HG03196 (cell line): ENCODE results near the gene CACNA1E.
A peak's percentile ranks its signal among the peaks of the same experiment; 100 is the strongest.
"Not testable (repeated sequence)": the region's sequence is repeated elsewhere in the genome, so short reads cannot be mapped to it uniquely, and the experiment has no call there.

Experiments
- ATAC-seq: cut with Tn5 transposase; IDR thresholded peaks from one replicate; pipeline ENCODE4 v1.9.1; 2021; ENCODE audit not compliant: unreplicated experiment

The CACNA1E gene

GRCh38 chr1:181514298-181515290 lies 31.3 kb downstream of the CACNA1E start:
- peak; percentile 74 for ATAC-seq

- no peak for ATAC-seq
Measured at GRCh38 chr1:181516706-181517105, 33.4 kb downstream of the CACNA1E start.

GRCh38 chr1:181517181-181517875 lies 34.0 kb downstream of the CACNA1E start:
- ATAC-seq: no peak

- ATAC-seq: no peak
Measured at GRCh38 chr1:181518152-181518551, 34.8 kb downstream of the CACNA1E start.

- ATAC-seq: no peak
Measured at GRCh38 chr1:181522864-181523263, 39.5 kb downstream of the CACNA1E start.

GRCh38 chr1:181525104-181525721 lies 41.9 kb downstream of the CACNA1E start:
- no peak for ATAC-seq

GRCh38 chr1:181528241-181528640 lies 44.9 kb downstream of the CACNA1E start:
- ATAC-seq: not testable (repeated sequence)

- no peak for ATAC-seq
Measured at GRCh38 chr1:181531441-181531840, 48.1 kb downstream of the CACNA1E start.

GRCh38 chr1:181531951-181532600 lies 48.8 kb downstream of the CACNA1E start:
- no peak for ATAC-seq

GRCh38 chr1:181538836-181539235 lies 55.5 kb downstream of the CACNA1E start:
- no peak for ATAC-seq

- ATAC-seq: no peak
Measured at GRCh38 chr1:181541458-181541857, 58.1 kb downstream of the CACNA1E start.

- no peak for ATAC-seq
Measured at GRCh38 chr1:181541947-181542346, 58.6 kb downstream of the CACNA1E start.

GRCh38 chr1:181542406-181542805 lies 59.1 kb downstream of the CACNA1E start:
- ATAC-seq: not testable (repeated sequence)

GRCh38 chr1:181545395-181545794 lies 62.1 kb downstream of the CACNA1E start:
- no peak for ATAC-seq

GRCh38 chr1:181548497-181548896 lies 65.2 kb downstream of the CACNA1E start:
- ATAC-seq: no peak

GRCh38 chr1:181551249-181551648 lies 67.9 kb downstream of the CACNA1E start:
- no peak for ATAC-seq

GRCh38 chr1:181551754-181552153 lies 68.4 kb downstream of the CACNA1E start:
- no peak for ATAC-seq

GRCh38 chr1:181554465-181554864 lies 71.1 kb downstream of the CACNA1E start:
- ATAC-seq: no peak

- ATAC-seq: no peak
Measured at GRCh38 chr1:181556631-181557030, 73.3 kb downstream of the CACNA1E start.

GRCh38 chr1:181557313-181557712 lies 74.0 kb downstream of the CACNA1E start:
- no peak for ATAC-seq

GRCh38 chr1:181558416-181558815 lies 75.1 kb downstream of the CACNA1E start:
- no peak for ATAC-seq
